Left colon (tissue), 2 donors: ENCODE measurements around the gene PNPLA6. TPM values are rescaled to one million over a fixed set of nuclear protein-coding genes. Genes with fewer than 3 reads are reported as not detected.
"Not testable (repeated sequence)": the region's sequence is repeated elsewhere in the genome, so short reads cannot be mapped to it uniquely, and the experiment has no call there.

Experiments used
- ATAC-seq: fragments of 200-7000 bp; cut with Tn5 transposase; one replicate; pipeline ENCODE4 v1.9.1; 2020; ENCODE audit warnings: mild to moderate bottlenecking, moderate library complexity
- DNase-seq, 2 donors: peaks; one replicate each; pipeline ENCODE4 v3.0.0-alpha.2; 2020
- intact Hi-C, 2 donors: fragments of 100-400 bp; cut with DNase I in 1 of 2; cut with micrococcal nuclease in 1 of 2; formaldehyde crosslinking; loops; one replicate each; pipeline versions ENCODE4 v1.11.2 to v1.14.0; 2022; cut with DNase I, micrococcal nuclease
- total RNA-seq, 2 donors: library from RNA; stranded (reverse); fragmentation: NEBNext Ultra II Directional; extraction: Animal tissue kit (Norgen Biotek cat#: 25700); gene quantifications; one replicate each; pipeline ENCODE4 v1.2.1, GENCODE V29; 2021
- donor health status: DM: no; HTN: no; CAD: no.
- donor health status: DM: yes; HTN: yes; CAD: no.

Gene PNPLA6
- total RNA-seq, 2 donors from 2014 or later = 87.8 to 107 TPM

GRCh38 chr19:7528522-7529245 lies 6.8 kb upstream of the PNPLA6 start:
- ATAC-seq = no peak
- DNase-seq = no peak
- intact Hi-C loops = no loop called here

- no peak for ATAC-seq
- DNase-seq = peak in 1 of 2 donors; percentile 6
- intact Hi-C loops = no loop called here
These were observed 6.3 kb upstream of the PNPLA6 start for GRCh38 chr19:7529246-7529600.

- DNase-seq = peak in 1 of 2 donors; percentile 3
- ATAC-seq = no peak
- intact Hi-C loops = loop anchor here in 1 of 2 donors (10.0 kb wide), 1 partner anchor 175 kb away; no protein-coding TSS in a partner anchor
These were observed 5.7 kb upstream of the PNPLA6 start for GRCh38 chr19:7529610-7530490.

GRCh38 chr19:7533281-7533885 lies 2.1 kb upstream of the PNPLA6 start:
- ATAC-seq (peak; percentile 28), DNase-seq (peak; percentile 71 to 77)
- intact Hi-C loops = loop anchor here in 1 of 2 donors (10.0 kb wide), 1 partner anchor 179 kb away; no protein-coding TSS in a partner anchor

GRCh38 chr19:7533925-7534480 lies 1.5 kb upstream of the PNPLA6 start:
- DNase-seq (peak; percentile 87 to 90), ATAC-seq (peak; percentile 71)
- intact Hi-C loops = loop anchor here in 1 of 2 donors (10.0 kb wide), 1 partner anchor 179 kb away; no protein-coding TSS in a partner anchor

GRCh38 chr19:7534531-7535046 lies 928 bp upstream of the PNPLA6 start:
- intact Hi-C loops = loop anchor here in 1 of 2 donors (10.0 kb wide), 1 partner anchor 180 kb away; no protein-coding TSS in a partner anchor
- ATAC-seq (peak; percentile 25), DNase-seq (peak; percentile 63 to 66)

GRCh38 chr19:7535998-7536695 lies 630 bp downstream of the PNPLA6 start:
- DNase-seq = peak; percentile 46 to 49
- ATAC-seq = peak; percentile 0
- intact Hi-C loops = loop anchor here in 1 of 2 donors (10.0 kb wide), 1 partner anchor 181 kb away; no protein-coding TSS in a partner anchor

GRCh38 chr19:7538990-7539389 lies 3.5 kb downstream of the PNPLA6 start:
- intact Hi-C loops = loop anchor here in 1 of 2 donors (10.0 kb wide), 1 partner anchor 184 kb away; no protein-coding TSS in a partner anchor
- DNase-seq, ATAC-seq: not testable (repeated sequence)

- intact Hi-C loops = loop anchor here in 1 of 2 donors (10.0 kb wide), 1 partner anchor 185 kb away; no protein-coding TSS in a partner anchor
- no peak for ATAC-seq
- no peak for DNase-seq
These were observed 4.4 kb downstream of the PNPLA6 start for GRCh38 chr19:7539827-7540425.

- ATAC-seq (no peak), DNase-seq (no peak)
- intact Hi-C loops = no loop called here
These were observed 5.4 kb downstream of the PNPLA6 start for GRCh38 chr19:7540761-7541474.

- intact Hi-C loops = no loop called here
- ATAC-seq (no peak), DNase-seq (no peak)
These were observed 5.9 kb downstream of the PNPLA6 start for GRCh38 chr19:7541475-7541824.

GRCh38 chr19:7541828-7542443 lies 6.4 kb downstream of the PNPLA6 start:
- ATAC-seq = no peak
- DNase-seq = no peak
- intact Hi-C loops = no loop called here

GRCh38 chr19:7542556-7543348 lies 7.2 kb downstream of the PNPLA6 start:
- intact Hi-C loops = no loop called here
- no peak for ATAC-seq
- no peak for DNase-seq

- ATAC-seq (no peak), DNase-seq (no peak)
- intact Hi-C loops = no loop called here
These were observed 9.1 kb downstream of the PNPLA6 start for GRCh38 chr19:7544626-7545025.

GRCh38 chr19:7545300-7545699 lies 9.8 kb downstream of the PNPLA6 start:
- no peak for ATAC-seq

GRCh38 chr19:7545904-7546303 lies 10.4 kb downstream of the PNPLA6 start:
- ATAC-seq = peak; percentile 84
- DNase-seq = no peak
- intact Hi-C loops = no loop called here

More at GRCh38 chr19:7545300-7545699, 9.8 kb downstream of the PNPLA6 start:
- intact Hi-C loops = no loop called here
- no peak for DNase-seq
